Neural progenitor cell (in vitro differentiated cells): Measurements from ENCODE around the gene NEURL1. TPM values are rescaled to one million over a fixed set of nuclear protein-coding genes. Genes with fewer than 3 reads are reported as not detected.

Experiments
- DNase-seq: peaks from one replicate; pipeline ENCODE4 v3.0.0-alpha.2; 2016; ENCODE audit warnings: low spot score
- H2AFZ ChIP-seq: fragments of 200-600 bp; sonication (generic); replicated peaks from 2 replicates; pipeline ENCODE4 v1.6.1; 2016; ENCODE audit warnings: antibody characterized with exemption
- H3F3A ChIP-seq: fragments of 200-600 bp; sonication (generic); 2 replicates; pipeline ENCODE4 v1.6.1; 2016; ENCODE audit warnings: antibody characterized with exemption, low read depth
- H3K27ac ChIP-seq: fragments of 200-600 bp; sonication (generic); 2 replicates; pipeline ENCODE4 v1.5.1; 2016; ENCODE audit warnings: mild to moderate bottlenecking
- H3K27me3 ChIP-seq: fragments of 200-600 bp; sonication (generic); 2 replicates; pipeline ENCODE4 v1.6.1; 2016; ENCODE audit warnings: mild to moderate bottlenecking, moderate library complexity
- H3K36me3 ChIP-seq: fragments of 200-600 bp; sonication (generic); 2 replicates; pipeline ENCODE4 v1.5.1; 2016
- H3K4me1 ChIP-seq: fragments of 200-600 bp; sonication (generic); 2 replicates; pipeline ENCODE4 v1.6.1; 2016; ENCODE audit warnings: mixed run types
- H3K4me2 ChIP-seq: fragments of 200-600 bp; sonication (generic); 2 replicates; pipeline ENCODE4 v1.6.1; 2016
- H3K4me3 ChIP-seq: fragments of 200-600 bp; sonication (generic); 2 replicates; pipeline ENCODE4 v1.5.1; 2016
- H3K79me2 ChIP-seq: fragments of 200-600 bp; sonication (generic); 2 replicates; pipeline ENCODE4 v1.6.1; 2016; ENCODE audit warnings: low read depth
- H3K9ac ChIP-seq: fragments of 200-600 bp; sonication (generic); 2 replicates; pipeline ENCODE4 v1.6.1; 2016
- H3K9me3 ChIP-seq: fragments of 200-600 bp; sonication (generic); 2 replicates; pipeline ENCODE4 v1.5.1; 2016; ENCODE audit warnings: low read depth
- H4K20me1 ChIP-seq: fragments of 200-600 bp; sonication (generic); 2 replicates; pipeline ENCODE4 v1.6.1; 2016; ENCODE audit warnings: low read depth
- H3K27ac Mint-ChIP-seq: 3 replicates; pipeline ENCODE4 v1.8.0; 2021; ENCODE audit warnings: mixed read lengths
- H3K27me3 Mint-ChIP-seq: 2 replicates; pipeline ENCODE4 v1.8.0; 2022; ENCODE audit warnings: low read depth, mild to moderate bottlenecking, inconsistent platforms, moderate library complexity, mixed read lengths; ENCODE audit not compliant: insufficient read depth
- H3K36me3 Mint-ChIP-seq: 3 replicates; pipeline ENCODE4 v1.8.0; 2021; ENCODE audit warnings: mixed read lengths
- H3K4me1 Mint-ChIP-seq: 3 replicates; pipeline ENCODE4 v1.8.0; 2021; ENCODE audit warnings: mixed read lengths
- H3K4me3 Mint-ChIP-seq: 3 replicates; pipeline ENCODE4 v1.8.0; 2021; ENCODE audit warnings: mild to moderate bottlenecking, moderate library complexity, mixed read lengths
- H3K9me3 Mint-ChIP-seq: 3 replicates; pipeline ENCODE4 v1.8.0; 2020; ENCODE audit warnings: mixed read lengths
- EZH2 ChIP-seq: fragments of 200-600 bp; sonication (generic); IDR thresholded peaks from 2 replicates; pipeline ENCODE4 v1.6.1; 2017; ENCODE audit warnings: antibody characterized with exemption, mild to moderate bottlenecking, moderate library complexity
- EZH2phosphoT487 ChIP-seq: fragments of 200-600 bp; sonication (generic); IDR thresholded peaks from 2 replicates; pipeline ENCODE4 v1.6.1; 2017; ENCODE audit warnings: antibody characterized with exemption
- total RNA-seq: library from RNA; depleted of rRNA; stranded (reverse); fragments of >200 nt; gene quantifications from 2 replicates; pipeline ENCODE4 v1.2.3, GENCODE V29; 2015; ENCODE audit warnings: low replicate concordance
- TF ChIP-seq, protein P1 (sequence below): fragments of 200-600 bp; sonication (generic); IDR thresholded peaks from 2 replicates; pipeline ENCODE4 v1.5.1; 2017; ENCODE audit warnings: antibody characterized with exemption, mild to moderate bottlenecking

The NEURL1 gene
- total RNA-seq, 1 donor from 2014 or later, result 0.06 TPM

DNA sequence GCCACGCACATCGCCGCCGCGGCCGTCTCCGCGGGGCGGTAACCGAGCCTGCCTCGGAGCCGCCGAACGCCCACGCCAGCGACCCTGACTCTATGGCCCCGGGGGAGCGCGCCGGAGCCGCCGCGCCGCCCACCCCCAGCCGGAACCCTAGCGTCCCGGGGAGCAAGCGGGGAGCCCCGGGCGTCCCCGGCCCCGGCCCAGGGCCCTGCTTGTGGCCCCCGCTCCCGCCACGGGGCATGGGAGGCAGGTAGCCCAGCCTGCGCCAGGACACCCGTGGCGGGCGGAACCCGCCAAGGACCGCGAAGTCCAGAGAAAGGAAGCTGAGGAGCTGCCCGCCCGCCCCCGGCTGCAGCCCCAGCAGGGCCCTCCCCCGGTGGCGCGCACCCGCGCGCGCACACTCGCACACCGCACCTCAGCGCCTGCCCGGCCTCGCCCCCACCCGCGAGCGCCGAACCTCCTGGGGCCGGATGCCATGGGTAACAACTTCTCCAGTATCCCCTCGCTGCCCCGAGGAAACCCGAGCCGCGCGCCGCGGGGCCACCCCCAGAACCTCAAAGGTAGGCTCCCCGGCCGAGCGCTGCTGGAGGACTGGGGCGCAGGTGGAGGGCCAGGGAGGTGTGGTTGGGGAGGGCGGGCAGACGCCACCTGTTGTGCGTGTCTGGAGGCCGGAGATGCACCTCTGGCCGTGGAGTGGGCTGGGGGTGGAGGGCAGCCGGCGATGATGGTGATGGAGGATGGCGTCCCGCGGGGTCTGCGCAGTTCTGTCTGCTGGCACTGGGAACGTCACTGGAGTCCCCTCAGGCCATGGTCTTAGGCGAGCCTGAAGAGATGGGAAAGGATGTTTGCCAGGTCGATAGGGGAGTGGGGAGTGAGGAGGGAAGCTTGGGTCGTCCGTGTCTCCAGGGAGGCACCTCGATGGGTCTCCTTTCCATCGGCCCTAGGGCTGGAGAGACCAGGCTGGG, 692 bp downstream of the NEURL1 start:
- Histone ChIP-seq H3K9ac (no peak overlapping the region), H3K4me2 (peak overlapping the region; percentile 100), H3K9me3 (no peaks in the 10 kb centered on the region), H3F3A (peaks cover 15% of the 10 kb centered on the region), H4K20me1 (no peaks in the 10 kb centered on the region), H3K27ac (no peak overlapping the region), H3K36me3 (no peaks in the 10 kb centered on the region), H3K4me1 (peaks cover 6% of the 10 kb centered on the region), H2AFZ (peak overlapping the region; percentile 93), H3K4me3 (peak overlapping the region; percentile 94), H3K27me3 (peaks cover 67% of the 10 kb centered on the region), H3K79me2 (no peaks in the 10 kb centered on the region)
- Mint-ChIP-seq H3K27ac (peak overlapping the region; percentile 60), H3K4me1 (peaks cover 23% of the 10 kb centered on the region), H3K4me3 (peak overlapping the region; percentile 90), H3K27me3 (peaks cover 27% of the 10 kb centered on the region), H3K36me3 (no peaks in the 10 kb centered on the region), H3K9me3 (no peaks in the 10 kb centered on the region)
- peak; percentile 57 for DNase-seq
- TF ChIP-seq EZH2phosphoT487 (peak; percentile 54), EZH2 (peak; percentile 75)
- TF ChIP-seq, protein P1, sequence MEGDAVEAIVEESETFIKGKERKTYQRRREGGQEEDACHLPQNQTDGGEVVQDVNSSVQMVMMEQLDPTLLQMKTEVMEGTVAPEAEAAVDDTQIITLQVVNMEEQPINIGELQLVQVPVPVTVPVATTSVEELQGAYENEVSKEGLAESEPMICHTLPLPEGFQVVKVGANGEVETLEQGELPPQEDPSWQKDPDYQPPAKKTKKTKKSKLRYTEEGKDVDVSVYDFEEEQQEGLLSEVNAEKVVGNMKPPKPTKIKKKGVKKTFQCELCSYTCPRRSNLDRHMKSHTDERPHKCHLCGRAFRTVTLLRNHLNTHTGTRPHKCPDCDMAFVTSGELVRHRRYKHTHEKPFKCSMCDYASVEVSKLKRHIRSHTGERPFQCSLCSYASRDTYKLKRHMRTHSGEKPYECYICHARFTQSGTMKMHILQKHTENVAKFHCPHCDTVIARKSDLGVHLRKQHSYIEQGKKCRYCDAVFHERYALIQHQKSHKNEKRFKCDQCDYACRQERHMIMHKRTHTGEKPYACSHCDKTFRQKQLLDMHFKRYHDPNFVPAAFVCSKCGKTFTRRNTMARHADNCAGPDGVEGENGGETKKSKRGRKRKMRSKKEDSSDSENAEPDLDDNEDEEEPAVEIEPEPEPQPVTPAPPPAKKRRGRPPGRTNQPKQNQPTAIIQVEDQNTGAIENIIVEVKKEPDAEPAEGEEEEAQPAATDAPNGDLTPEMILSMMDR, result no peak

DNA sequence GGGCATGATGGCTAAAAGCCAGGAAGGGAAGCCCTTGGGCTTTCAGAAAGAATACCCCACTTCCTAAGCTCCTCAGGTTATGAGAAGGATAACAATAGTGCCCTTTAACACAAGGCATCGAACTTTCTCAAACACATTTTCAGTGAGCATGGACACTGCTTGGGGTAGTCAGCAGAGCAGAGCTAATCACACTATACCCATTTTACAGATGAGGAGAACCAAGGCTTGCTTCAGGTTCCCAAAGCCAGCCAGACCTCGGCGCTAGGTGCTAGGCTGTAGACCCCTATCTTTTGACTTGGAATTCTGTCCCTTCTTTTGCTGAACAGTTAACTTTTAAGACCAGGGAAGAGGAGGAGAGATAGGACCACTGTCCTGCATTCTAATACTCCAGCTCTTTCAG, 1.8 kb downstream of the NEURL1 start:
- Histone ChIP-seq H3K27me3 (peaks cover 67% of the 10 kb centered on the region), H2AFZ (no peak overlapping the region), H4K20me1 (no peaks in the 10 kb centered on the region), H3K27ac (no peak overlapping the region), H3K4me1 (peaks cover 12% of the 10 kb centered on the region), H3K4me3 (no peak overlapping the region), H3K9ac (no peak overlapping the region), H3K4me2 (no peak overlapping the region), H3F3A (peaks cover 15% of the 10 kb centered on the region), H3K79me2 (no peaks in the 10 kb centered on the region), H3K36me3 (no peaks in the 10 kb centered on the region), H3K9me3 (no peaks in the 10 kb centered on the region)
- Mint-ChIP-seq H3K27me3 (peaks cover 27% of the 10 kb centered on the region), H3K4me3 (peak overlapping the region; percentile 90), H3K9me3 (no peaks in the 10 kb centered on the region), H3K36me3 (no peaks in the 10 kb centered on the region), H3K4me1 (peaks cover 32% of the 10 kb centered on the region), H3K27ac (no peak overlapping the region)
- TF ChIP-seq EZH2, result no peak
- DNase-seq, result no peak

DNA sequence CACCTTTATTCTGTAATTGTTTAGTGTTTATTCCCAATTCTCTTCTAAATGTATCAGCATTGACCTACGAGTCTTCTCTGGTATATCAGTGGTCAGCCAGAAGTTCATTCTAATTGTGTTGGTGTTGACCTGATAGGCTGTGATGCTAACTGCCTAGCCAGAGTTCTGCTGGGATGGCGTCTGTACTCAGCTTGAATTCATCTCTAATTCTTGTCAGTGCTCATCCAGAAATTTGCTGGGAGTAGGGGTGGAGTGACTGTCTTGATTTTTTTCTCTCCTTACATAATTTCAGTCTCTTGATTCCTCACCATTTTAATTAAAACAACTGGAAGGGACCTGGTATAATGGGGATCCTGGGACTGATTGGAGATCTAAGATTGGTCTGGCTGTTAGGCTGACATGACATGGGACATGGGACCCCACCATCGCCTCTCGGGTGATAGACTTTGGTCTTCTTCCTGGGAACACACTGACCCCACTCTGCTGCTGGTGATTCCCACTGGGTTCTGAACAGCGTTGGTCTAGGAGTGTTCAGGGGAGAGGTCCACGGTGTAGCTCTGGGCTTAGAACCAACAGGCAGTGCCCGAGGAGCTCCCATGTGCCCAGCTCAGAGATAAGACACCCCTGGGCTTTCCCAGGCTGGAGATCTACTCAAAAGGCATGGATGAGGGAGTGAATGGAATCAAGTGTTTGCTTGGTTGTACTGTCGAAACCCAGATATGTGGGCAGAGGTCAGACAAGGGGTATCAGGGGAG, 3.8 kb downstream of the NEURL1 start:
- Mint-ChIP-seq H3K9me3 (no peaks in the 10 kb centered on the region), H3K4me1 (peaks cover 37% of the 10 kb centered on the region), H3K36me3 (no peaks in the 10 kb centered on the region), H3K27ac (no peak overlapping the region), H3K27me3 (peaks cover 26% of the 10 kb centered on the region), H3K4me3 (no peak overlapping the region)
- H3K4me2 ChIP-seq, result no peak overlapping the region
- no peaks in the 10 kb centered on the region for H3K79me2 ChIP-seq
- no peak overlapping the region for H3K4me3 ChIP-seq
- H3K36me3 ChIP-seq, result no peaks in the 10 kb centered on the region
- H3K4me1 ChIP-seq, result peaks cover 17% of the 10 kb centered on the region
- DNase-seq, result no peak
- no peaks in the 10 kb centered on the region for H3K9me3 ChIP-seq
- H3F3A ChIP-seq, result peaks cover 15% of the 10 kb centered on the region
- no peak overlapping the region for H3K27ac ChIP-seq
- H3K9ac ChIP-seq, result no peak overlapping the region
- peaks cover 57% of the 10 kb centered on the region for H3K27me3 ChIP-seq
- no peak for TF ChIP-seq EZH2phosphoT487
- no peak for TF ChIP-seq EZH2
- TF ChIP-seq, protein P1, result no peak
- no peak overlapping the region for H2AFZ ChIP-seq
- H4K20me1 ChIP-seq, result no peaks in the 10 kb centered on the region
